ENCODE data around the gene MAN2A2. TPM values are rescaled to one million over a fixed set of nuclear protein-coding genes. Genes with fewer than 3 reads are reported as not detected.

The MAN2A2 gene
- total and polyA plus RNA-seq, 9 of the 15 experiments (the other 6 are each of a cell fraction or from before 2014, with no cell fraction given) = 7.3 to 151 (median 43.4) TPM

GRCh38 chr15:90885432-90886290 lies 17.4 kb upstream of the MAN2A2 start (continued):
- TF ChIP-seq JUND (IDR thresholded peaks at IDR 0.05; ENCODE audit: borderline replicate concordance, low read depth, low read length) (no peak), JUND (tag; IDR thresholded peaks at IDR 0.05; ENCODE audit: borderline replicate concordance, low read depth, low read length) (peak; percentile 29; the same call in 1 of the 3 replicates), NFIC (IDR thresholded peaks at IDR 0.05) (no peak), ZBTB5 (IDR thresholded peaks at IDR 0.05) (no peak), VEZF1 (CRISPR knock-in tag; IDR thresholded peaks at IDR 0.05) (peak; percentile 54), NR4A1 (CRISPR knock-in tag; IDR thresholded peaks at IDR 0.05) (0 out of 2 replicates have a peak, but pooled peaks have one; percentile 16), NR4A1 (tag; IDR thresholded peaks at IDR 0.05) (peak; percentile 70; the same call in 1 of the 2 replicates), PHF21A (IDR thresholded peaks at IDR 0.05; ENCODE audit: borderline replicate concordance, low read depth) (no peak), RB1 (IDR thresholded peaks at IDR 0.05; ENCODE audit: low read depth) (peak; percentile 49; the same call in 1 of the 2 replicates)
- TF ChIP-seq, protein P1, sequence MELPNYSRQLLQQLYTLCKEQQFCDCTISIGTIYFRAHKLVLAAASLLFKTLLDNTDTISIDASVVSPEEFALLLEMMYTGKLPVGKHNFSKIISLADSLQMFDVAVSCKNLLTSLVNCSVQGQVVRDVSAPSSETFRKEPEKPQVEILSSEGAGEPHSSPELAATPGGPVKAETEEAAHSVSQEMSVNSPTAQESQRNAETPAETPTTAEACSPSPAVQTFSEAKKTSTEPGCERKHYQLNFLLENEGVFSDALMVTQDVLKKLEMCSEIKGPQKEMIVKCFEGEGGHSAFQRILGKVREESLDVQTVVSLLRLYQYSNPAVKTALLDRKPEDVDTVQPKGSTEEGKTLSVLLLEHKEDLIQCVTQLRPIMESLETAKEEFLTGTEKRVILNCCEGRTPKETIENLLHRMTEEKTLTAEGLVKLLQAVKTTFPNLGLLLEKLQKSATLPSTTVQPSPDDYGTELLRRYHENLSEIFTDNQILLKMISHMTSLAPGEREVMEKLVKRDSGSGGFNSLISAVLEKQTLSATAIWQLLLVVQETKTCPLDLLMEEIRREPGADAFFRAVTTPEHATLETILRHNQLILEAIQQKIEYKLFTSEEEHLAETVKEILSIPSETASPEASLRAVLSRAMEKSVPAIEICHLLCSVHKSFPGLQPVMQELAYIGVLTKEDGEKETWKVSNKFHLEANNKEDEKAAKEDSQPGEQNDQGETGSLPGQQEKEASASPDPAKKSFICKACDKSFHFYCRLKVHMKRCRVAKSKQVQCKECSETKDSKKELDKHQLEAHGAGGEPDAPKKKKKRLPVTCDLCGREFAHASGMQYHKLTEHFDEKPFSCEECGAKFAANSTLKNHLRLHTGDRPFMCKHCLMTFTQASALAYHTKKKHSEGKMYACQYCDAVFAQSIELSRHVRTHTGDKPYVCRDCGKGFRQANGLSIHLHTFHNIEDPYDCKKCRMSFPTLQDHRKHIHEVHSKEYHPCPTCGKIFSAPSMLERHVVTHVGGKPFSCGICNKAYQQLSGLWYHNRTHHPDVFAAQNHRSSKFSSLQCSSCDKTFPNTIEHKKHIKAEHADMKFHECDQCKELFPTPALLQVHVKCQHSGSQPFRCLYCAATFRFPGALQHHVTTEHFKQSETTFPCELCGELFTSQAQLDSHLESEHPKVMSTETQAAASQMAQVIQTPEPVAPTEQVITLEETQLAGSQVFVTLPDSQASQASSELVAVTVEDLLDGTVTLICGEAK (IDR thresholded peaks at IDR 0.05) = peak; percentile 71
- TF ChIP-seq, protein P1 (CRISPR knock-in tag; IDR thresholded peaks at IDR 0.05) = no peak
- TF ChIP-seq, protein P2, sequence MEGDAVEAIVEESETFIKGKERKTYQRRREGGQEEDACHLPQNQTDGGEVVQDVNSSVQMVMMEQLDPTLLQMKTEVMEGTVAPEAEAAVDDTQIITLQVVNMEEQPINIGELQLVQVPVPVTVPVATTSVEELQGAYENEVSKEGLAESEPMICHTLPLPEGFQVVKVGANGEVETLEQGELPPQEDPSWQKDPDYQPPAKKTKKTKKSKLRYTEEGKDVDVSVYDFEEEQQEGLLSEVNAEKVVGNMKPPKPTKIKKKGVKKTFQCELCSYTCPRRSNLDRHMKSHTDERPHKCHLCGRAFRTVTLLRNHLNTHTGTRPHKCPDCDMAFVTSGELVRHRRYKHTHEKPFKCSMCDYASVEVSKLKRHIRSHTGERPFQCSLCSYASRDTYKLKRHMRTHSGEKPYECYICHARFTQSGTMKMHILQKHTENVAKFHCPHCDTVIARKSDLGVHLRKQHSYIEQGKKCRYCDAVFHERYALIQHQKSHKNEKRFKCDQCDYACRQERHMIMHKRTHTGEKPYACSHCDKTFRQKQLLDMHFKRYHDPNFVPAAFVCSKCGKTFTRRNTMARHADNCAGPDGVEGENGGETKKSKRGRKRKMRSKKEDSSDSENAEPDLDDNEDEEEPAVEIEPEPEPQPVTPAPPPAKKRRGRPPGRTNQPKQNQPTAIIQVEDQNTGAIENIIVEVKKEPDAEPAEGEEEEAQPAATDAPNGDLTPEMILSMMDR (IDR thresholded peaks at IDR 0.05 in 2 of 3, conservative IDR thresholded peaks at IDR 0.05 in 1 of 3; ENCODE audit: insufficient read depth in 2 of 3, low read depth in 1 of 3, low read length in 3 of 3) = peak; percentile 94 to 99 (median 96)
